Esophagus squamous epithelium (tissue), 5 donors: ENCODE measurements around the gene CLCN4. TPM values are rescaled to one million over a fixed set of nuclear protein-coding genes. Genes with fewer than 3 reads are reported as not detected.

Experiments used
- DNase-seq: peaks from one replicate; lab custom pipeline; 2025; lab: John Stamatoyannopoulos, UW
- H3K27ac ChIP-seq, 4 donors: fragments of 200-600 bp; sonication (generic); one replicate each; pipeline ENCODE4 v1.5.1; 2016 to 2019; ENCODE audit warnings: mild to moderate bottlenecking in 1 of 4
- H3K27me3 ChIP-seq, 4 donors: fragments of 200-600 bp; sonication (generic); 1 replicate in 3 of 4; 2 replicates in 1 of 4; pipeline versions ENCODE4 v1.5.1 to v1.6.0; 2017 to 2021; ENCODE audit warnings: antibody characterized with exemption in 1 of 4
- H3K36me3 ChIP-seq, 3 donors: fragments of 200-600 bp; sonication (generic); one replicate each; pipeline ENCODE4 v1.5.1; 2016 to 2019
- H3K4me1 ChIP-seq, 3 donors: fragments of 200-600 bp; sonication (generic); one replicate each; pipeline ENCODE4 v1.5.1; 2017 to 2019
- H3K4me3 ChIP-seq, 4 donors: fragments of 200-600 bp; sonication (generic); 1 replicate in 3 of 4; 2 replicates in 1 of 4; pipeline ENCODE4 v1.5.1; 2016 to 2019; ENCODE audit warnings: mild to moderate bottlenecking in 2 of 4, moderate library complexity in 1 of 4
- H3K9me3 ChIP-seq, 3 donors: fragments of 200-600 bp; sonication (generic); one replicate each; pipeline ENCODE4 v1.5.1; 2016 to 2019
- POLR2A ChIP-seq, 4 donors: fragments of 450-650 bp; IDR thresholded peaks; one replicate each; pipeline ENCODE4 v1.6.1; 2017; ENCODE audit warnings: antibody characterized with exemption in 4 of 4, mild to moderate bottlenecking in 4 of 4, moderate library complexity in 3 of 4
- WGBS, 2 donors: methylation state at CpG; one replicate each; pipeline ENCODE4 v1.1.5; 2018; 5-methylcytosine and 5-hydroxymethylcytosine counted together
- intact Hi-C: fragments of 100-400 bp; cut with DNase I; formaldehyde crosslinking; loops from one replicate; pipeline ENCODE4 v1.15.0; 2022
- total RNA-seq, 4 donors: library from RNA; depleted of rRNA; stranded (reverse); fragments of >200 nt; gene quantifications; one replicate each; pipeline ENCODE4 v1.1.0, GENCODE V29; 2016
- TF ChIP-seq, protein P1 (sequence below), 6 experiments: fragments of 450-650 bp in 4 of 6; fragments of 200-600 bp in 2 of 6; sonication (generic) in 2 of 6; IDR thresholded peaks; one replicate each; pipeline ENCODE4 v1.5.1; 2016 to 2019; ENCODE audit warnings: antibody characterized with exemption in 6 of 6, mild to moderate bottlenecking in 4 of 6, moderate library complexity in 4 of 6
- donor health status: DM: yes; HTN: yes; CAD: no.

CLCN4 gene
- total RNA-seq, 4 donors from 2014 or later = 0.04 to 3.1 (median 0.53) TPM

DNA sequence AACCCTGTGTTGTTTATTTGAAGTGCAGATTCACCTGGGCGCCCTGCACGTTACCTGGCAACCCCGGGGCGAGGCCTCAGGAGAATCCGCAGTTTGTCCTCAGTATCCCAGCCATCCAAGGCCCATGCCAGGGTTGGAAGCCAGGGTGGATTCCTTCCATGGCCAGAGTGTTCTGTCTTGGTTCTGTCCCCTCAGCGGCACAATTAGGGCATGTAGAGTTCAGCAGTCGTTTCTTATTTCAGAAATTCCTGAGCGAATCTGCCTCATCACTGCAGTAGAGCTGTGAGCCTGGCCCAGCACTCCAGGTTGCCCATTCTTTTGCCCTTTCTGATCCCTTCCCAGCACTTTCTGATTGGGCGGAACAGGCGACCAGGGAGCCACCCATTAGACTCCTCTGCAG lies 29.9 kb upstream of the CLCN4 start:
- WGBS, 2 donors = 94 to 100% methylated on average over 2 to 10 of the region's 10 CpGs
- H3K9me3 ChIP-seq = no peaks in the 10 kb centered on the region
- no peak overlapping the region for H3K4me3 ChIP-seq
- peaks cover 0 to 8% (median 0%) of the 10 kb centered on the region in 3 donors for H3K4me1 ChIP-seq
- no peak for DNase-seq
- no peak for TF ChIP-seq POLR2A (IDR thresholded peaks at IDR 0.05)
- TF ChIP-seq, protein P1, sequence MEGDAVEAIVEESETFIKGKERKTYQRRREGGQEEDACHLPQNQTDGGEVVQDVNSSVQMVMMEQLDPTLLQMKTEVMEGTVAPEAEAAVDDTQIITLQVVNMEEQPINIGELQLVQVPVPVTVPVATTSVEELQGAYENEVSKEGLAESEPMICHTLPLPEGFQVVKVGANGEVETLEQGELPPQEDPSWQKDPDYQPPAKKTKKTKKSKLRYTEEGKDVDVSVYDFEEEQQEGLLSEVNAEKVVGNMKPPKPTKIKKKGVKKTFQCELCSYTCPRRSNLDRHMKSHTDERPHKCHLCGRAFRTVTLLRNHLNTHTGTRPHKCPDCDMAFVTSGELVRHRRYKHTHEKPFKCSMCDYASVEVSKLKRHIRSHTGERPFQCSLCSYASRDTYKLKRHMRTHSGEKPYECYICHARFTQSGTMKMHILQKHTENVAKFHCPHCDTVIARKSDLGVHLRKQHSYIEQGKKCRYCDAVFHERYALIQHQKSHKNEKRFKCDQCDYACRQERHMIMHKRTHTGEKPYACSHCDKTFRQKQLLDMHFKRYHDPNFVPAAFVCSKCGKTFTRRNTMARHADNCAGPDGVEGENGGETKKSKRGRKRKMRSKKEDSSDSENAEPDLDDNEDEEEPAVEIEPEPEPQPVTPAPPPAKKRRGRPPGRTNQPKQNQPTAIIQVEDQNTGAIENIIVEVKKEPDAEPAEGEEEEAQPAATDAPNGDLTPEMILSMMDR (IDR thresholded peaks at IDR 0.05) = no peak
- intact Hi-C loops = loop anchor here (10.0 kb wide), 1 partner anchor 232 kb away; no protein-coding TSS in a partner anchor
- peaks cover 0 to 87% (median 0%) of the 10 kb centered on the region in 3 donors for H3K36me3 ChIP-seq
- no peaks in the 10 kb centered on the region for H3K27me3 ChIP-seq
- H3K27ac ChIP-seq = no peak overlapping the region

- TF ChIP-seq POLR2A (IDR thresholded peaks at IDR 0.05) = no peak
- TF ChIP-seq, protein P1 (IDR thresholded peaks at IDR 0.05) = no peak
- Histone ChIP-seq H3K4me3 (no peak overlapping the region), H3K27ac (no peak overlapping the region), H3K4me1 (no peaks in the 10 kb centered on the region), H3K36me3 (peaks cover 0 to 97% (median 0%) of the 10 kb centered on the region in 3 donors), H3K9me3 (no peaks in the 10 kb centered on the region), H3K27me3 (no peaks in the 10 kb centered on the region)
- 88% methylated on average over 11 of the region's 17 CpGs; no CpG with 5 or more reads in 1 of the 2 donors for WGBS, 2 donors
- DNase-seq = no peak
- intact Hi-C loops = loop anchor here (10.0 kb wide), 1 partner anchor 234 kb away; no protein-coding TSS in a partner anchor
These were observed 28.4 kb upstream of the CLCN4 start for GRCh38 chrX:10128386-10128785.

- H3K27ac ChIP-seq = no peak overlapping the region
- TF ChIP-seq, protein P1 (IDR thresholded peaks at IDR 0.05) = no peak
- TF ChIP-seq POLR2A (IDR thresholded peaks at IDR 0.05) = no peak
- 90 to 93% methylated on average over 7 to 10 of the region's 12 CpGs for WGBS, 2 donors
- H3K4me1 ChIP-seq = no peaks in the 10 kb centered on the region
- H3K9me3 ChIP-seq = no peaks in the 10 kb centered on the region
- no peak overlapping the region for H3K4me3 ChIP-seq
- intact Hi-C loops = loop anchor here (10.0 kb wide), 1 partner anchor 234 kb away; no protein-coding TSS in a partner anchor
- no peak for DNase-seq
- H3K27me3 ChIP-seq = no peaks in the 10 kb centered on the region
- peaks cover 0 to 99% (median 0%) of the 10 kb centered on the region in 3 donors for H3K36me3 ChIP-seq
These were observed 27.5 kb upstream of the CLCN4 start for GRCh38 chrX:10129229-10129628.

- Histone ChIP-seq H3K27ac (no peak overlapping the region), H3K9me3 (no peaks in the 10 kb centered on the region), H3K27me3 (no peaks in the 10 kb centered on the region), H3K4me3 (no peak overlapping the region), H3K36me3 (peaks cover 0 to 99% (median 0%) of the 10 kb centered on the region in 3 donors), H3K4me1 (no peaks in the 10 kb centered on the region)
- WGBS, 2 donors = 75 to 100% methylated on average over 1 to 2 of the region's 3 CpGs
- intact Hi-C loops = no loop called here
- no peak for DNase-seq
- TF ChIP-seq, protein P1 (IDR thresholded peaks at IDR 0.05) = no peak
- no peak for TF ChIP-seq POLR2A (IDR thresholded peaks at IDR 0.05)
These were observed 26.4 kb upstream of the CLCN4 start for GRCh38 chrX:10130354-10130753.

GRCh38 chrX:10133980-10134676 lies 22.6 kb upstream of the CLCN4 start:
- Histone ChIP-seq H3K9me3 (no peaks in the 10 kb centered on the region), H3K4me1 (no peaks in the 10 kb centered on the region), H3K27me3 (no peaks in the 10 kb centered on the region), H3K4me3 (no peak overlapping the region), H3K27ac (no peak overlapping the region), H3K36me3 (peaks cover 0 to 98% (median 5%) of the 10 kb centered on the region in 3 donors)
- TF ChIP-seq POLR2A (IDR thresholded peaks at IDR 0.05) = no peak
- TF ChIP-seq, protein P1 (IDR thresholded peaks at IDR 0.05) = no peak
- WGBS, 2 donors = 88 to 90% methylated on average over 15 to 18 of the region's 20 CpGs
- DNase-seq = no peak
- intact Hi-C loops = no loop called here
